HG03025 (cell line): Measurements from ENCODE around the gene DTNBP1.

Experiments
- ATAC-seq: cut with Tn5 transposase; IDR thresholded peaks from one replicate; pipeline ENCODE4 v1.9.1; 2021; ENCODE audit warnings: mild to moderate bottlenecking, moderate library complexity; ENCODE audit not compliant: unreplicated experiment, low FRiP score

DTNBP1 gene

GRCh38 chr6:15626878-15627674 lies 35.8 kb downstream of the DTNBP1 start:
- ATAC-seq, result no peak

- no peak for ATAC-seq
Observed at GRCh38 chr6:15626160-15626559, 36.7 kb downstream of the DTNBP1 start.

- ATAC-seq, result no peak
Observed at GRCh38 chr6:15623276-15624116, 39.3 kb downstream of the DTNBP1 start.

- ATAC-seq, result no peak
Observed at GRCh38 chr6:15622045-15622740, 40.6 kb downstream of the DTNBP1 start.

GRCh38 chr6:15621203-15622044 lies 41.4 kb downstream of the DTNBP1 start:
- ATAC-seq, result peak; percentile 74

GRCh38 chr6:15620611-15621010 lies 42.2 kb downstream of the DTNBP1 start:
- ATAC-seq, result no peak

GRCh38 chr6:15619330-15619729 lies 43.5 kb downstream of the DTNBP1 start:
- no peak for ATAC-seq

GRCh38 chr6:15618685-15619084 lies 44.1 kb downstream of the DTNBP1 start:
- ATAC-seq, result no peak

GRCh38 chr6:15616261-15616660 lies 46.6 kb downstream of the DTNBP1 start:
- ATAC-seq, result no peak

GRCh38 chr6:15615802-15616201 lies 47.0 kb downstream of the DTNBP1 start:
- ATAC-seq, result peak; percentile 63

GRCh38 chr6:15614277-15614676 lies 48.6 kb downstream of the DTNBP1 start:
- no peak for ATAC-seq

GRCh38 chr6:15608396-15608795 lies 54.4 kb downstream of the DTNBP1 start:
- ATAC-seq, result no peak

GRCh38 chr6:15607603-15608002 lies 55.2 kb downstream of the DTNBP1 start:
- ATAC-seq, result no peak

- ATAC-seq, result no peak
Observed at GRCh38 chr6:15606347-15606746, 56.5 kb downstream of the DTNBP1 start.

- ATAC-seq, result no peak
Observed at GRCh38 chr6:15604843-15605242, 58.0 kb downstream of the DTNBP1 start.

GRCh38 chr6:15602154-15602553 lies 60.7 kb downstream of the DTNBP1 start:
- ATAC-seq, result no peak

GRCh38 chr6:15598273-15598798 lies 64.5 kb downstream of the DTNBP1 start:
- no peak for ATAC-seq

GRCh38 chr6:15596186-15596896 lies 66.5 kb downstream of the DTNBP1 start:
- no peak for ATAC-seq

- ATAC-seq, result no peak
Observed at GRCh38 chr6:15595461-15596173, 67.2 kb downstream of the DTNBP1 start.
